IMR-90 (cell line): Measurements from ENCODE around the gene FXYD4. TPM values are rescaled to one million over a fixed set of nuclear protein-coding genes. Genes with fewer than 3 reads are reported as not detected.
A peak's percentile ranks its signal among the peaks of the same experiment; 100 is the strongest.

Experiments used
- ATAC-seq: fragments of 200-7000 bp; cut with Tn5 transposase; 2 replicates; pipeline ENCODE4 v1.9.1; 2020; ENCODE audit warnings: low read depth, mild to moderate bottlenecking, moderate library complexity
- BruUV-seq: library from RNA; stranded (reverse); fragments of 400-500 nt; replicated peaks from 2 replicates; lab custom pipeline; 2021; lab: Mats Ljungman, UMichigan
- CTCF ChIA-PET: fragments of 300-600 bp; formaldehyde crosslinking; extraction: SDS; loops from one replicate; lab custom pipeline; 2021; ENCODE audit warnings: antibody characterized with exemption; lab: Yijun Ruan, JAX
- POLR2A ChIA-PET: fragments of 300-600 bp; sonication (Branson Sonifier 250); formaldehyde crosslinking; loops from one replicate; lab custom pipeline; 2022; ENCODE audit warnings: antibody characterized with exemption; ENCODE audit not compliant: unreplicated experiment; lab: Charles Lee
- DNase-seq: peaks from one replicate; pipeline ENCODE4 v3.0.0; 2013
- H2AFZ ChIP-seq: replicated peaks from 2 replicates; pipeline ENCODE3; 2013; ENCODE audit warnings: low read length, mild to moderate bottlenecking; ENCODE audit not compliant: poor library complexity
- H2AK5ac ChIP-seq: 2 replicates; pipeline ENCODE4 v1.6.1; 2013; ENCODE audit warnings: low read depth, low read length, inconsistent platforms
- H2AK9ac ChIP-seq: replicated peaks from 2 replicates; pipeline ENCODE3; 2013; ENCODE audit warnings: mild to moderate bottlenecking, low read depth, low read length, moderate library complexity; ENCODE audit not compliant: poor library complexity
- H2BK120ac ChIP-seq: 2 replicates; pipeline ENCODE4 v1.6.1; 2013; ENCODE audit warnings: low read depth, low read length, inconsistent platforms
- H2BK15ac ChIP-seq: 3 replicates; pipeline ENCODE4 v1.6.1; 2013; ENCODE audit warnings: low read depth, low read length, inconsistent platforms
- H2BK20ac ChIP-seq: 2 replicates; pipeline ENCODE4 v1.6.1; 2013; ENCODE audit warnings: low read depth, mild to moderate bottlenecking, inconsistent platforms, low read length, moderate library complexity
- H2BK5ac ChIP-seq: 2 replicates; pipeline ENCODE4 v1.6.1; 2013; ENCODE audit warnings: mild to moderate bottlenecking, low read depth, low read length, inconsistent platforms; ENCODE audit not compliant: poor library complexity, severe bottlenecking
- H3K14ac ChIP-seq: replicated peaks from 2 replicates; pipeline ENCODE4 v1.6.1; 2013; ENCODE audit warnings: low read depth, low read length, inconsistent platforms
- H3K18ac ChIP-seq: 2 replicates; pipeline ENCODE4 v1.6.1; 2013; ENCODE audit warnings: low read depth, low read length, control low read depth
- H3K23ac ChIP-seq: 2 replicates; pipeline ENCODE4 v1.6.1; 2013; ENCODE audit warnings: low read depth, low read length, inconsistent platforms
- H3K27ac ChIP-seq: 2 replicates; pipeline ENCODE4 v1.5.1; 2013; ENCODE audit warnings: mild to moderate bottlenecking, control low read depth, low read length; ENCODE audit not compliant: insufficient read depth
- H3K27me3 ChIP-seq: 2 replicates; pipeline ENCODE4 v1.6.1; 2013; ENCODE audit warnings: low read length; ENCODE audit not compliant: control insufficient read depth, insufficient read depth
- H3K36me3 ChIP-seq: 2 replicates; pipeline ENCODE4 v1.6.1; 2013; ENCODE audit warnings: low read length, mixed read lengths; ENCODE audit not compliant: control insufficient read depth, insufficient read depth
- H3K4ac ChIP-seq: 2 replicates; pipeline ENCODE4 v1.6.1; 2013; ENCODE audit warnings: low read depth, low read length, inconsistent platforms
- H3K4me1 ChIP-seq: 2 replicates; pipeline ENCODE4 v1.6.1; 2013; ENCODE audit warnings: low read length, mixed read lengths; ENCODE audit not compliant: control insufficient read depth, insufficient read depth
- H3K4me2 ChIP-seq: 2 replicates; pipeline ENCODE4 v1.6.1; 2013; ENCODE audit warnings: low read depth, mild to moderate bottlenecking, control low read depth, low read length, moderate library complexity
- H3K4me3 ChIP-seq: 2 replicates; pipeline ENCODE4 v1.5.1; 2013; ENCODE audit warnings: low read depth, mild to moderate bottlenecking, control low read depth, low read length, moderate library complexity; ENCODE audit not compliant: insufficient read depth
- H3K56ac ChIP-seq: 2 replicates; pipeline ENCODE4 v1.6.1; 2013; ENCODE audit warnings: low read length, inconsistent platforms; ENCODE audit not compliant: insufficient read depth; ENCODE audit errors: extremely low read depth
- H3K79me1 ChIP-seq, 2 experiments: 2 replicates each; pipeline ENCODE4 v1.6.1; 2013; ENCODE audit warnings: low read length in 2 of 2, inconsistent platforms in 1 of 2, low read depth in 1 of 2
- H3K9ac ChIP-seq: 2 replicates; pipeline ENCODE4 v1.6.1; 2013; ENCODE audit warnings: low read depth, low read length, control low read depth
- H3K9me1 ChIP-seq: 2 replicates; pipeline ENCODE4 v1.6.1; 2013; ENCODE audit warnings: low read length, inconsistent platforms; ENCODE audit not compliant: insufficient read depth
- H3K9me3 ChIP-seq: 2 replicates; pipeline ENCODE4 v1.6.1; 2013; ENCODE audit warnings: low read length; ENCODE audit not compliant: control insufficient read depth, insufficient read depth
- H4K20me1 ChIP-seq: 2 replicates; pipeline ENCODE4 v1.6.1; 2013; ENCODE audit warnings: low read length, inconsistent platforms; ENCODE audit not compliant: insufficient read depth
- H4K5ac ChIP-seq: 2 replicates; pipeline ENCODE4 v1.6.1; 2013; ENCODE audit warnings: mild to moderate bottlenecking, low read depth, low read length, control low read depth
- H4K8ac ChIP-seq, 2 experiments: 2 replicates each; pipeline ENCODE4 v1.6.1; 2013; ENCODE audit warnings: low read depth in 2 of 2, low read length in 2 of 2, control low read depth in 1 of 2, inconsistent platforms in 1 of 2
- H4K91ac ChIP-seq: 2 replicates; pipeline ENCODE4 v1.6.1; 2013; ENCODE audit warnings: low read depth, low read length, inconsistent platforms; ENCODE audit not compliant: insufficient read depth
- POLR2A ChIP-seq: IDR thresholded peaks from 2 replicates; pipeline ENCODE4 v1.6.1; 2012; ENCODE audit warnings: mild to moderate bottlenecking, low read depth, low read length
- WGBS, 2 experiments: methylation state at CpG; one replicate each; pipeline versions ENCODE4 v1.1.5 to v1.1.7; 2013; ENCODE audit warnings: missing lambda C conversion rate in 2 of 2; ENCODE audit not compliant: insufficient read length in 1 of 2; ENCODE audit errors: extremely low coverage in 2 of 2; 5-methylcytosine and 5-hydroxymethylcytosine counted together
- dilution Hi-C: fragments of 300-500 bp; cut with HindIII; formaldehyde crosslinking; loops from one replicate; pipeline ENCODE4 v1.14.3; 2018; ENCODE audit warnings: low sequenced_read_pairs; ENCODE audit not compliant: unreplicated experiment
- in situ Hi-C: fragments of 300-500 bp; cut with MboI; formaldehyde crosslinking; loops from 3 replicates; pipeline ENCODE4 v1.14.3; 2019; ENCODE audit warnings: low sequenced_read_pairs, inconsistent platforms, mixed read lengths
- intact Hi-C: fragments of 100-400 bp; cut with micrococcal nuclease; formaldehyde crosslinking; loops from 2 replicates; pipeline ENCODE4 v1.10.0; 2022
- polyA plus RNA-seq, 3 experiments: library from polyadenylated mRNA; depleted of rRNA; stranded (reverse); fragments of >200 nt; gene quantifications; 2 replicates each; pipeline ENCODE4 v1.2.3, GENCODE V29; 2012; ENCODE audit warnings: low replicate concordance in 1 of 3
- total RNA-seq: library from RNA; depleted of rRNA; stranded (reverse); fragments of >200 nt; gene quantifications from 2 replicates; pipeline ENCODE4 v1.2.3, GENCODE V29; 2012

Gene FXYD4
- total and polyA plus RNA-seq, 2 of the 4 experiments (the other 2 are of a cell fraction) = not detected

DNA sequence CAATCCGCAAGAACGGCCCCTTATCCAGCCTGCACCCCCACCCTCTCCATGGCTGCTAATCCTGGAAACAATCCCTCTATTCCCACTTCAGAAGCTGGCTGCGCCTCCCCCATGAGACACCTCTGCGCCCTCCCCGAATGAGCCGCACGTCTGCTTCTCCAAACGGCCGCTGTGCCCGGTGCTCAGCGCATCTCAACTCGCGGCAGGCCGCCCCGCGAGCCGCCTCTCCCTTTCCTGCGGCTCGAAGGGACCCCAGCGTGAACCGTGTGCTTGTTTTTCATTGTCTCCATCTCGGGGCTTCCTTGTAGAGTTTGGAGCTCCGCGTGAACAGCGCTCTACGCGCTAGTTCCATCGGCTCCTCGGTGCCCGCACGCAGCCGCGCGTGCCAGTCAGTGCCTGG, 20.8 kb upstream of the FXYD4 start:
- H2AK9ac ChIP-seq = no peak overlapping the region
- no peaks in the 10 kb centered on the region for H3K4me1 ChIP-seq
- in situ Hi-C loops (no loop called here), intact Hi-C loops (no loop called here), dilution Hi-C loops (no loop called here)
- no peak overlapping the region for H3K9ac ChIP-seq
- CTCF ChIA-PET = no interaction called here
- DNase-seq = no peak
- H3K27me3 ChIP-seq = peaks cover 16% of the 10 kb centered on the region
- peak overlapping the region; percentile 63 for H2AFZ ChIP-seq
- no peak overlapping the region for H3K23ac ChIP-seq
- no TSS peak for BruUV-seq
- 10% methylated on average over 20 of the region's 34 CpGs; no CpG with 5 or more reads in 1 of the 2 experiments for WGBS, 2 experiments
- no peak overlapping the region for H2BK5ac ChIP-seq
- no peak overlapping the region for H2BK15ac ChIP-seq
- no peak overlapping the region for H2AK5ac ChIP-seq
- no peak overlapping the region for H4K8ac ChIP-seq
- H2BK20ac ChIP-seq = no peak overlapping the region
- H2BK120ac ChIP-seq = no peak overlapping the region
- H3K4me2 ChIP-seq = no peak overlapping the region
- H3K9me1 ChIP-seq = no peaks in the 10 kb centered on the region
- TF ChIP-seq POLR2A = no peak
- H3K27ac ChIP-seq = no peak overlapping the region
- H3K36me3 ChIP-seq = no peaks in the 10 kb centered on the region
- no peak overlapping the region for H4K91ac ChIP-seq
- H3K4me3 ChIP-seq = no peak overlapping the region
- H3K14ac ChIP-seq = no peak overlapping the region
- no peak overlapping the region for H3K56ac ChIP-seq
- POLR2A ChIA-PET = no interaction called here
- H4K5ac ChIP-seq = no peak overlapping the region
- no peak overlapping the region for H3K18ac ChIP-seq
- H3K4ac ChIP-seq = no peak overlapping the region
- no peaks in the 10 kb centered on the region for H4K20me1 ChIP-seq
- H3K9me3 ChIP-seq = no peaks in the 10 kb centered on the region
- ATAC-seq = no peak
- H3K79me1 ChIP-seq = no peaks in the 10 kb centered on the region
